WTC11 (cell line): ENCODE data around the gene MCM5. TPM values are rescaled to one million over a fixed set of nuclear protein-coding genes. Genes with fewer than 3 reads are reported as not detected.

Source experiments
- ATAC-seq: fragments of 200-7000 bp; cut with Tn5 transposase; 2 replicates; pipeline ENCODE4 v1.10.0; 2021; ENCODE audit warnings: mild to moderate bottlenecking, moderate library complexity
- CTCF ChIA-PET: fragments of 300-600 bp; sonication (Branson Sonifier 250); formaldehyde crosslinking; loops from one replicate; lab custom pipeline; 2021; ENCODE audit warnings: antibody characterized with exemption; lab: Charles Lee
- POLR2A ChIA-PET: fragments of 350-600 bp; sonication (Branson Sonifier 250); formaldehyde crosslinking; loops from one replicate; lab custom pipeline; 2021; ENCODE audit warnings: antibody characterized with exemption; lab: Charles Lee
- DNase-seq: peaks from one replicate; pipeline ENCODE4 v3.0.0; 2021; ENCODE audit warnings: low spot score
- H3K27ac Mint-ChIP-seq: 2 replicates; pipeline ENCODE4 v1.8.0; 2021; ENCODE audit warnings: mixed read lengths
- H3K27me3 Mint-ChIP-seq: 2 replicates; pipeline ENCODE4 v1.8.0; 2021; ENCODE audit warnings: low read depth, mild to moderate bottlenecking, moderate library complexity, mixed read lengths
- H3K36me3 Mint-ChIP-seq: 2 replicates; pipeline ENCODE4 v1.8.0; 2021; ENCODE audit warnings: mixed read lengths
- H3K4me1 Mint-ChIP-seq: 2 replicates; pipeline ENCODE4 v1.8.0; 2022; ENCODE audit warnings: mixed read lengths
- H3K4me3 Mint-ChIP-seq: 2 replicates; pipeline ENCODE4 v1.8.0; 2021; ENCODE audit warnings: mild to moderate bottlenecking, moderate library complexity, mixed read lengths
- H3K9me3 Mint-ChIP-seq: 2 replicates; pipeline ENCODE4 v1.8.0; 2021; ENCODE audit warnings: mixed read lengths
- ELF4 ChIP-seq: sonication (generic); formaldehyde crosslinking; IDR thresholded peaks from 2 replicates; pipeline ENCODE4 v1.8.1; 2022; ENCODE audit warnings: low read depth, mild to moderate bottlenecking, moderate library complexity, missing genetic modification reagents
- FOXJ3 ChIP-seq: sonication (generic); formaldehyde crosslinking; IDR thresholded peaks from 2 replicates; pipeline ENCODE4 v1.9.0; 2021; ENCODE audit warnings: missing genetic modification reagents, mild to moderate bottlenecking, borderline replicate concordance
- FOXK1 ChIP-seq: sonication (generic); formaldehyde crosslinking; IDR thresholded peaks from 2 replicates; pipeline ENCODE4 v1.8.0; 2022; ENCODE audit warnings: mild to moderate bottlenecking, moderate library complexity, missing genetic modification reagents
- GTF2I ChIP-seq: fragments of 250-450 bp; sonication (Bioruptor Pico); conservative IDR thresholded peaks from 2 replicates; pipeline ENCODE4 v1.4.0; 2021; ENCODE audit warnings: mild to moderate bottlenecking
- HMGA2 ChIP-seq: fragments of 250-450 bp; sonication (Bioruptor Pico); IDR thresholded peaks from 2 replicates; pipeline ENCODE4 v1.4.0; 2021; ENCODE audit warnings: mild to moderate bottlenecking, moderate library complexity
- IRF2 ChIP-seq: sonication (generic); formaldehyde crosslinking; IDR thresholded peaks from 2 replicates; pipeline ENCODE4 v1.8.0; 2022; ENCODE audit warnings: low read depth, missing genetic modification reagents, borderline replicate concordance
- NR1H2 ChIP-seq: sonication (generic); formaldehyde crosslinking; IDR thresholded peaks from 2 replicates; pipeline ENCODE4 v1.9.0; 2021; ENCODE audit warnings: mild to moderate bottlenecking, moderate library complexity, missing genetic modification reagents
- SP1 ChIP-seq: sonication (generic); formaldehyde crosslinking; conservative IDR thresholded peaks from 2 replicates; pipeline ENCODE4 v1.8.1; 2022; ENCODE audit warnings: missing genetic modification reagents
- ZNF416 ChIP-seq: fragments of 250-450 bp; sonication (Bioruptor Pico); IDR thresholded peaks from 2 replicates; pipeline ENCODE4 v1.9.0; 2021; ENCODE audit warnings: mild to moderate bottlenecking, inconsistent platforms
- total RNA-seq: library from RNA; stranded (reverse); gene quantifications from 3 replicates; pipeline ENCODE4 v1.2.3, GENCODE V29; 2021
- TF ChIP-seq, protein P1 (sequence below): sonication (generic); formaldehyde crosslinking; IDR thresholded peaks from 2 replicates; pipeline ENCODE4 v1.8.1; 2022; ENCODE audit warnings: mild to moderate bottlenecking, moderate library complexity, missing genetic modification reagents
- TF ChIP-seq, protein P2 (sequence below): sonication (generic); formaldehyde crosslinking; conservative IDR thresholded peaks from 2 replicates; pipeline ENCODE4 v1.8.1; 2023; ENCODE audit warnings: mild to moderate bottlenecking, low read depth, missing genetic modification reagents, moderate library complexity
- TF ChIP-seq, protein P3 (sequence below): sonication (generic); formaldehyde crosslinking; IDR thresholded peaks from 2 replicates; pipeline ENCODE4 v1.8.1; 2023; ENCODE audit warnings: mild to moderate bottlenecking, missing genetic modification reagents, borderline replicate concordance
- TF ChIP-seq, protein P4 (sequence below): sonication (generic); formaldehyde crosslinking; IDR thresholded peaks from 2 replicates; pipeline ENCODE4 v1.8.1; 2023; ENCODE audit warnings: mild to moderate bottlenecking, missing genetic modification reagents
- TF ChIP-seq, protein P5 (sequence below): sonication (generic); formaldehyde crosslinking; IDR thresholded peaks from 2 replicates; pipeline ENCODE4 v1.8.0; 2022; ENCODE audit warnings: mild to moderate bottlenecking, missing genetic modification reagents

The MCM5 gene
- total RNA-seq, 1 experiment from 2014 or later, result 261 TPM

DNA sequence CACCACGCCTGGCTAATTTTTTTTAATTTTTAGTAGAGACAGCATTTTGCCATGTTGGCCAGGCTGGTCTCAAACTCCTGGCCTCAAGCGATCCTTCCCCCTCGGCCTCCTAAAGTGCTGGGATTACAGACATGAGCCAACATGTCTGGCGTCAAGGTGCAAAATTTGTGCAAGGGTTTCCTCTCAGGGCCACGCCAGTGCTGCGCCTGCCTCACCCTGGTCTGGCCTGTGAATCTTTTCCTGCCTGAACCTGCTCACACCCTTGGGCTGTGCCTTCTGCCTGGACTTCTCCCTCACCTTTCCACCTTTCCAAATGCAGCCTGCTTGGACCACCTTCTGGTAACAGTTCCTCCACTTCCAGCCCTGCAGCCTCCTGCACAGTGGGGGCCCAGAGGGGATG lies 43.4 kb downstream of the MCM5 start:
- ATAC-seq, result no peak
- peak overlapping the region; percentile 37; the same call in 1 of the 2 replicates for H3K27ac Mint-ChIP-seq
- TF ChIP-seq HMGA2, result no peak
- TF ChIP-seq, protein P1, sequence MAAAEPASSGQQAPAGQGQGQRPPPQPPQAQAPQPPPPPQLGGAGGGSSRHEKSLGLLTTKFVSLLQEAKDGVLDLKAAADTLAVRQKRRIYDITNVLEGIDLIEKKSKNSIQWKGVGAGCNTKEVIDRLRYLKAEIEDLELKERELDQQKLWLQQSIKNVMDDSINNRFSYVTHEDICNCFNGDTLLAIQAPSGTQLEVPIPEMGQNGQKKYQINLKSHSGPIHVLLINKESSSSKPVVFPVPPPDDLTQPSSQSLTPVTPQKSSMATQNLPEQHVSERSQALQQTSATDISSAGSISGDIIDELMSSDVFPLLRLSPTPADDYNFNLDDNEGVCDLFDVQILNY (CRISPR knock-in tag), result no peak
- TF ChIP-seq, protein P2, sequence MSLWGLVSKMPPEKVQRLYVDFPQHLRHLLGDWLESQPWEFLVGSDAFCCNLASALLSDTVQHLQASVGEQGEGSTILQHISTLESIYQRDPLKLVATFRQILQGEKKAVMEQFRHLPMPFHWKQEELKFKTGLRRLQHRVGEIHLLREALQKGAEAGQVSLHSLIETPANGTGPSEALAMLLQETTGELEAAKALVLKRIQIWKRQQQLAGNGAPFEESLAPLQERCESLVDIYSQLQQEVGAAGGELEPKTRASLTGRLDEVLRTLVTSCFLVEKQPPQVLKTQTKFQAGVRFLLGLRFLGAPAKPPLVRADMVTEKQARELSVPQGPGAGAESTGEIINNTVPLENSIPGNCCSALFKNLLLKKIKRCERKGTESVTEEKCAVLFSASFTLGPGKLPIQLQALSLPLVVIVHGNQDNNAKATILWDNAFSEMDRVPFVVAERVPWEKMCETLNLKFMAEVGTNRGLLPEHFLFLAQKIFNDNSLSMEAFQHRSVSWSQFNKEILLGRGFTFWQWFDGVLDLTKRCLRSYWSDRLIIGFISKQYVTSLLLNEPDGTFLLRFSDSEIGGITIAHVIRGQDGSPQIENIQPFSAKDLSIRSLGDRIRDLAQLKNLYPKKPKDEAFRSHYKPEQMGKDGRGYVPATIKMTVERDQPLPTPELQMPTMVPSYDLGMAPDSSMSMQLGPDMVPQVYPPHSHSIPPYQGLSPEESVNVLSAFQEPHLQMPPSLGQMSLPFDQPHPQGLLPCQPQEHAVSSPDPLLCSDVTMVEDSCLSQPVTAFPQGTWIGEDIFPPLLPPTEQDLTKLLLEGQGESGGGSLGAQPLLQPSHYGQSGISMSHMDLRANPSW (CRISPR knock-in tag), result no peak
- TF ChIP-seq ELF4 (CRISPR knock-in tag), result no peak
- TF ChIP-seq, protein P3, sequence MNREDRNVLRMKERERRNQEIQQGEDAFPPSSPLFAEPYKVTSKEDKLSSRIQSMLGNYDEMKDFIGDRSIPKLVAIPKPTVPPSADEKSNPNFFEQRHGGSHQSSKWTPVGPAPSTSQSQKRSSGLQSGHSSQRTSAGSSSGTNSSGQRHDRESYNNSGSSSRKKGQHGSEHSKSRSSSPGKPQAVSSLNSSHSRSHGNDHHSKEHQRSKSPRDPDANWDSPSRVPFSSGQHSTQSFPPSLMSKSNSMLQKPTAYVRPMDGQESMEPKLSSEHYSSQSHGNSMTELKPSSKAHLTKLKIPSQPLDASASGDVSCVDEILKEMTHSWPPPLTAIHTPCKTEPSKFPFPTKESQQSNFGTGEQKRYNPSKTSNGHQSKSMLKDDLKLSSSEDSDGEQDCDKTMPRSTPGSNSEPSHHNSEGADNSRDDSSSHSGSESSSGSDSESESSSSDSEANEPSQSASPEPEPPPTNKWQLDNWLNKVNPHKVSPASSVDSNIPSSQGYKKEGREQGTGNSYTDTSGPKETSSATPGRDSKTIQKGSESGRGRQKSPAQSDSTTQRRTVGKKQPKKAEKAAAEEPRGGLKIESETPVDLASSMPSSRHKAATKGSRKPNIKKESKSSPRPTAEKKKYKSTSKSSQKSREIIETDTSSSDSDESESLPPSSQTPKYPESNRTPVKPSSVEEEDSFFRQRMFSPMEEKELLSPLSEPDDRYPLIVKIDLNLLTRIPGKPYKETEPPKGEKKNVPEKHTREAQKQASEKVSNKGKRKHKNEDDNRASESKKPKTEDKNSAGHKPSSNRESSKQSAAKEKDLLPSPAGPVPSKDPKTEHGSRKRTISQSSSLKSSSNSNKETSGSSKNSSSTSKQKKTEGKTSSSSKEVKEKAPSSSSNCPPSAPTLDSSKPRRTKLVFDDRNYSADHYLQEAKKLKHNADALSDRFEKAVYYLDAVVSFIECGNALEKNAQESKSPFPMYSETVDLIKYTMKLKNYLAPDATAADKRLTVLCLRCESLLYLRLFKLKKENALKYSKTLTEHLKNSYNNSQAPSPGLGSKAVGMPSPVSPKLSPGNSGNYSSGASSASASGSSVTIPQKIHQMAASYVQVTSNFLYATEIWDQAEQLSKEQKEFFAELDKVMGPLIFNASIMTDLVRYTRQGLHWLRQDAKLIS (CRISPR knock-in tag), result no peak
- TF ChIP-seq, protein P4, sequence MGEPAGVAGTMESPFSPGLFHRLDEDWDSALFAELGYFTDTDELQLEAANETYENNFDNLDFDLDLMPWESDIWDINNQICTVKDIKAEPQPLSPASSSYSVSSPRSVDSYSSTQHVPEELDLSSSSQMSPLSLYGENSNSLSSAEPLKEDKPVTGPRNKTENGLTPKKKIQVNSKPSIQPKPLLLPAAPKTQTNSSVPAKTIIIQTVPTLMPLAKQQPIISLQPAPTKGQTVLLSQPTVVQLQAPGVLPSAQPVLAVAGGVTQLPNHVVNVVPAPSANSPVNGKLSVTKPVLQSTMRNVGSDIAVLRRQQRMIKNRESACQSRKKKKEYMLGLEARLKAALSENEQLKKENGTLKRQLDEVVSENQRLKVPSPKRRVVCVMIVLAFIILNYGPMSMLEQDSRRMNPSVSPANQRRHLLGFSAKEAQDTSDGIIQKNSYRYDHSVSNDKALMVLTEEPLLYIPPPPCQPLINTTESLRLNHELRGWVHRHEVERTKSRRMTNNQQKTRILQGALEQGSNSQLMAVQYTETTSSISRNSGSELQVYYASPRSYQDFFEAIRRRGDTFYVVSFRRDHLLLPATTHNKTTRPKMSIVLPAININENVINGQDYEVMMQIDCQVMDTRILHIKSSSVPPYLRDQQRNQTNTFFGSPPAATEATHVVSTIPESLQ, result no peak
- no peak for TF ChIP-seq ZNF416
- TF ChIP-seq GTF2I, result no peak
- TF ChIP-seq, protein P5, sequence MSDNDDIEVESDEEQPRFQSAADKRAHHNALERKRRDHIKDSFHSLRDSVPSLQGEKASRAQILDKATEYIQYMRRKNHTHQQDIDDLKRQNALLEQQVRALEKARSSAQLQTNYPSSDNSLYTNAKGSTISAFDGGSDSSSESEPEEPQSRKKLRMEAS (CRISPR knock-in tag), result no peak
- no peak for TF ChIP-seq SP1
- TF ChIP-seq, all 79 proteins: peak for 0
- Mint-ChIP-seq H3K36me3 (peaks cover 20% of the 10 kb centered on the region), H3K4me3 (no peak overlapping the region), H3K4me1 (peaks cover 20% of the 10 kb centered on the region), H3K9me3 (peaks cover 4% of the 10 kb centered on the region; the same call in 1 of the 2 replicates), H3K27me3 (peaks cover 2% of the 10 kb centered on the region; the same call in 1 of the 2 replicates)
- POLR2A ChIA-PET, result no interaction called here
- CTCF ChIA-PET, result no interaction called here
- no peak for DNase-seq

DNA sequence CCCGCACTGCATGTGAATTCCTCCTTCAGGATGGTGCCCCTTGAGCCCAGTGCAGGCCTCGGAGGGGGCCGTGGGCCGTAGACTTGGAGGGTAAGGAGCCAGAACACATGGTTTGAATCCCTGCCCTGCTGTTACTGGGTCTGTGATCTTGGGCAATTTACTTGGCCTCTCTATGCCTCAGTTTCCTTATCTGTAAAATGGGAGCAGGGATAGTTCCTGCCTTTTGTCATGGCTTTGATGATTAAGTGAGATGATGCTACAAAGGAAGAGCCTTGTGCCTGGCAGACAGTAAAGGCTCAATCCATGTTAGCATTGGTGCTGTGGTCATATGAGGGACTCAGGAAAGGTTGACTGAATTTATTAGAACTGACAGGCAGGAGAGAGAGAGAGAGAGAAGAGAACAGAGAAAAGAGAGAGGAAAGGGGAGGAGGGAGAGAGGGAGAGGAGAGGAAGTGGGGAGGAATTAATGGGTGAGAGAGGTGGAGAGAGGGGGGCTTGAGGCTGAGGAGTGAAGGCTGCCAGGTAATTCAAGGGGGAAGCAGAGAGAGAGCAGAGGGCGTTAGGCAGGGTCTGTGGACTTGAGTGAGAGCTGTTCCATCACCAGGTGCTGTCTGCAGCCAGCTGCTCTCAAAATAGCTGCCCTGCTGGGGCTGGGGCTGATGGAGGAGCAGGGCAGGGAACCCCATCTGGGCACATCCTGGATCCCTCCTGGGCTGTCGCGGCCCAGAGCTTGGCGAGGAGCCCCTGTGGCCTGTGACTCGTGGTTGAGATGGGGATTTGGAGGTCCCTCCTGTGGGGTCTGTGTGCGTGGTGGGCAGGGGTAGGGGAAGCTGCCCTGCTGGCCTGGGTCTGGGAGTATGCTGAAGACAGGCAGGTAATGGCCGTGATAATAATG lies 44.1 kb downstream of the MCM5 start:
- Mint-ChIP-seq H3K4me3 (no peak overlapping the region), H3K27me3 (peaks cover 5% of the 10 kb centered on the region; the same call in 1 of the 2 replicates), H3K9me3 (no peaks in the 10 kb centered on the region), H3K27ac (peak overlapping the region; percentile 37; the same call in 1 of the 2 replicates)
- CTCF ChIA-PET, result interaction anchor here (1.2 kb wide), 1 partner anchor 92 kb away, joined by 3 read pairs; no protein-coding TSS in a partner anchor
- TF ChIP-seq NR1H2, result no peak
- TF ChIP-seq, protein P1 (CRISPR knock-in tag), result no peak
- TF ChIP-seq FOXJ3 (CRISPR knock-in tag), result no peak
- TF ChIP-seq FOXK1 (CRISPR knock-in tag), result no peak
- TF ChIP-seq IRF2 (CRISPR knock-in tag), result no peak
- TF ChIP-seq, all 79 proteins: peak for 0
- H3K4me1 Mint-ChIP-seq, result peaks cover 26% of the 10 kb centered on the region
- DNase-seq (no peak), ATAC-seq (no peak)
- H3K36me3 Mint-ChIP-seq, result peaks cover 23% of the 10 kb centered on the region
- POLR2A ChIA-PET, result no interaction called here
